CD4-positive, alpha-beta T cell treated with Interleukin-17A for 4 hours (primary cell): ENCODE measurements around the gene ROCK2.
"Not testable (repeated sequence)": the region's sequence is repeated elsewhere in the genome, so short reads cannot be mapped to it uniquely, and the experiment has no call there.

ENCODE experiments used
- DNase-seq: peaks from one replicate; pipeline ENCODE4 v3.0.0-alpha.2; 2020; ENCODE audit warnings: mixed read lengths

ROCK2 gene

DNA sequence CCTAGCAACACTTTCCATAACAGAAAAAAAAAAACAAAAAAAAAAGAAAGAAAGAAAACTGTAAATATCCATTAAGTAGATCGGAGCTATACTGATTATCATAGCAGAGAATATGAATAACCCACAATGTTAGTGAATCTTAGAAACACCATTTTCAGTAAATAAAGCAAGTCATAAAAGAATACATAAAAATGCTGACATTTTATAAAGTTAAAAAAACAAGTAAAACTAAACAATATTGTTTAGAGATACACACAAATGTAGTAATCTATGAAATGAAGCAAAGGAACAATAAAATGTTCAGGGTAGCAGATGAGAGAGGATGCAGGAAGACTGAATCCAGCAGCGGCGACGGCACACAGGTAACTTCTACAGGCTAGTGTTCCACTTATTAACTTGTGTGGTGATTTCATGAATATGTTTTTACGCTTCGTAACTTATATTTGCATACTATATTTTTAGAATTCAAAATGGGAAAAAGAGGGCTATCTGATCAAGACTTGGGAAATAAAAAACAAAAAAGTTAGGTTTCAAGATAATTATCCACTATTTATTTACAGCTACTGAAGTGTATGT is 4.8 kb downstream of the ROCK2 start:
- no peak for DNase-seq

DNA sequence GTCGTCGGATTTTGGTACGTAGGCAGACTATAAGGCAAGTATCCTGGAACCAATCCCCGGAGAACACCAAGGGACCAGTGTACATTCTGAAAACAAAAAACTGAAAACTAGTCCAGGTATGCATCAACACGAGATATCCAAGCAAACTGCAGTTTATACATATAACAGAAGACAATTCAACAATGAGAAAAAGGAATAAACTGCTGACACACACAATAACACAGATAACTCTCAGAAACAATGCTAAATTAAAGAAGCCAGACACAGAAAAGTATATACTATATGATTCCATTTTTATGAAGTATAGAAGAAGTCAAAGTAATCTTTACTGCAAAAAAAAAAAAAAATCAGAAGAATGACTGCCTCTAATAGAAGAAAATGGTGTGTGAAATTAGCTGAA is 5.9 kb downstream of the ROCK2 start:
- DNase-seq, result no peak

DNA sequence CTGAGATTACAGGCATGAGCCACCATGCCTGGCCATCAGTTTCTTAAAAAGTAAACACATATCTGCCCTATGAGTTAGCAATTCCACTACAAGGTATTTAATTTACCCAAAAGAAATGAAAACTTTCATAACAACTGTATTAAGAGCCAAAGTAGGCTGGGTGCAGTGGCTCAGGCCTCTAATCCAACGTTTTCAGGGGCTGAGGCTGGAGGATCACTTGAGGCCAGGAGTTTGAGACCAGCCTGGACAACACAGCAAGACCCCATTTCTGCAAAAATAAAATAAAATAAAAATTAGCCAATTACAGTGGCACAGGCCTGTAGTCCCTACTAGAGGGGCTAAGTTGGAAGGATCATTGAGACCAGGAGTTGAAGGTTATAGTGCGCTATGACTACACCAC is 6.5 kb downstream of the ROCK2 start:
- no peak for DNase-seq

DNA sequence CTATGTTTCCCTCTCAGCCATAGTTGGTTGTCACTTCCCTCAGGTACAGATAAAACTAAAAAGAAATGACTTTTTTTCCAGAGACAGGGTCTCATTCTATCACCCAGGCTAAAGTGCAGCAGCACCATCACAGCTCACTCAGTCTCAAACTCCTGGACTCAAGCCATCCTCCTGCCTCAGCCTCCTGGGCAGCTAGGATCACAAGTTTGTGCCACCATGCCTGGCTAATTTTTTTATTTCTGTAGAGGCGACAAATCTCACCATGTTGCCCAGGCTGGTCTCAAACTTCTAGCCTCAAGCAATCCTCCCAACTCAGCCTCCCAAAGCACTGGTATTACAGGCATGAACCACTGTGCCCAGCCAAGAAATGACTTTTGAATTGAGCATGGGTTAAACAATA is 8.2 kb downstream of the ROCK2 start:
- no peak for DNase-seq

DNA sequence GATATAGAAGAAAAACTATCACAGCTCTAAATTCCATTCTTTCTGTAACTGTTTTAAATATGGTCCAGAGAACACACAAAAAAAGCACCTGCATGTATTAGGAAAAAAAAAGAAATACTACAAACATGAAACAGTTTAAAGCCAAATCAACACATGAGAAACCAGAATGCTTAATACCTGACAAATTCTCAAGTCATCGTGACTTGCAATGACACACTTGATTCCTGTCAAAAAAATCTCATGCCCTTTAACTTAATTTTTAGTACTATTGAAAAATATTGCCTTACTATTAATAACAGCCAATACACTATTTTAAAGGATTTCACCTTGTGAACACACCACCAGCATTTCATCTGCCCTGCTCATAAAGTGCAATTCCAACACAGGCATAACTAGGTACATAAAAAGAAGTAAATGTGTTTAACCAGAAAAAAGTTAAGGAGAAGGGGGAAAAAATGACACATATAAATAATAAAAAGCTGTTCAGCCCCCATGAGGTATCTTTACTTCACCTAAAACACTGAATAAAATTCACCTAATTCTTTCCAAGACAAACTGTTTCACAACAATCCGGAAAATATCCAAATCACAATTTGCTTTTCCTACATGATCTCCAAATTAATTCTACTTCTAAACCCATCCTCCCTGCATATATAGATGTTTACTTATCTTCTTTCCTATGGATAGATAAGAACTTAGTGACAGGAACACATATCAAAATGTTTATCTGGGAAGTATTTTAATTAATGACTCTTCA is 10.8 kb downstream of the ROCK2 start:
- DNase-seq, result no peak

DNA sequence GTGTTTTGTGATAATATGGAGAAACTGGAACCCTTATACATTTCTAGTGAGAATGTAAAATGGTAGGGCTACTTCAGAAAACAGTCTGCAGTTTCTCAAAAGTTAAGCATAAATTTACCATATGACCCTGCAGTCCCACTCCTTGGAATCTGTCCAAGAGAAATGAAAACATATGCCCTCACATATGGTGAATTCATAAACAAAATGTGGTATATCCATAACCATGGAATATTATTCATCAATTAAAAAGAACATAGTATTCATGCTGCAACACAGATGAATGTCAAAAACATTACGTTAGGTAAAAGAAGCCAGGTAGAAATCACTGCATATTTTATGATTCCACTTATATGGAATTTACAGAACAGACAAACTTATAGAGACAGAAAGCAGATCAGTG is 11.8 kb downstream of the ROCK2 start:
- DNase-seq, result no peak

DNA sequence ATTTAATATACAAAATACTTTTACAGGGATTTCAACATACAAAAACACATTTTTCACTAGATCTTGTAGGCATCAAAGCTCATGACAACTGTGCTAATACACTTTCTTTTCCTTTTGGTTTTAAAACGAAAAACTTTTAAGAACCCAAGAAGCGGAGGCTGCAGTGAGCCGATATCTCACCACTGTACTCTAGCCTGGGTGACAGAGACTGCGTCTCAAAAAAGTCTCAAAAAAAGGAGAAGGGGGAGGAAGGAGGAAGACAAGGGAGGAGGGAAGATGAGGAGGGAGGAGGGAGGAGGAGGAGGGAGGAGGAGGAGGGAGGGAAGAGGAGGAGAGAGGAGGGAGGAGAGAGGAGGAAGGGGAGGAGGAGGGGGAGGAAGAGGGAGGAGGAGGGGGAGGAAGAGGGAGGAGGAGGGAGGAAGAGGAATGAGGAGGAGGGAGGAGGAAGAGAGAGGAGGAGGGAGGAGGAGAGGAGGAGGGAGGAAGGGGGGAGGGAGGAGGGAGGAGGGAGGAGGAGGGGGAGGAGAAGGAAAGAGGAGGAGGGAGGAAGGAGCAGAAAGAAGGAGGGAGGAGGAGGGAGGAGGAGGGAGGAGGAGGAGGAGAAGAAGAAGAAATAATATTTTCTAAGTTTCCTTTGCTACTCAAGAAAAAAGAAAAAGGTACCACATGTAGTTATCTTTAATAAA is 13.8 kb downstream of the ROCK2 start:
- no peak for DNase-seq

DNA sequence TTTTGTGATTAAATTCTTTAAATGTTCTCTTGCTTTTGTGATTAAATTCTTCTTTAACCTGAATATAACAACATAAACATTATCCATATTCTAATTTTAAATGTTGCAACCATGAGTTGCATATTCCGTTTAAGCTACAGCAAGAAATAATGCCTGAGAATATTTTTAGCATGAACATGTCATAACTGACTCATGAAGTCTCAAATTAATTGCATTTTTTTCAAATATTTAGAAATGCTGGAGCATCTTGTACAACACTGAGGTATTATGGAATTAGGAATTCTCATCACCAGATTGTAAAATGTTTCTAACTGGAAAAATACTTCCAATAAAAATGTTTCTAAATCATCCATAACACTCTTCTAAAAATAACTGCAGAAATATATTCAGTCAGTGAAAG is 14.7 kb downstream of the ROCK2 start:
- no peak for DNase-seq

DNA sequence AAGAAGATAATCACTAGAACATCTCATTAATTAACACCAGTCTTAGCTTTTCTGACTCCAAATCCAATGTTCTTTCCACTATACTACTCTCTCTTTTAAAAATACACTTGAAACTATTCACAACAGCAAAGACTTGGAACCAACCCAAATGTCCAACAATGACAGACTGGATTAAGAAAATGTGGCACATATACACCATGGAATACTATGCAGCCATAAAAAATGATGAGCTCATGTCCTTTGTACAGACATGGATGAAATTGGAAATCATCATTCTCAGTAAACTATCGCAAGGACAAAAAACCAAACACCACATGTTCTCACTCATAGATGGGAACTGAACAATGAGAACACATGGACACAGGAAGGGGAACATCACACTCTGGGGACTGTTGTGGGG is 15.9 kb downstream of the ROCK2 start:
- DNase-seq, result not testable (repeated sequence)

GRCh38 chr2:11327871-11328270 is 16.6 kb downstream of the ROCK2 start:
- DNase-seq, result no peak

DNA sequence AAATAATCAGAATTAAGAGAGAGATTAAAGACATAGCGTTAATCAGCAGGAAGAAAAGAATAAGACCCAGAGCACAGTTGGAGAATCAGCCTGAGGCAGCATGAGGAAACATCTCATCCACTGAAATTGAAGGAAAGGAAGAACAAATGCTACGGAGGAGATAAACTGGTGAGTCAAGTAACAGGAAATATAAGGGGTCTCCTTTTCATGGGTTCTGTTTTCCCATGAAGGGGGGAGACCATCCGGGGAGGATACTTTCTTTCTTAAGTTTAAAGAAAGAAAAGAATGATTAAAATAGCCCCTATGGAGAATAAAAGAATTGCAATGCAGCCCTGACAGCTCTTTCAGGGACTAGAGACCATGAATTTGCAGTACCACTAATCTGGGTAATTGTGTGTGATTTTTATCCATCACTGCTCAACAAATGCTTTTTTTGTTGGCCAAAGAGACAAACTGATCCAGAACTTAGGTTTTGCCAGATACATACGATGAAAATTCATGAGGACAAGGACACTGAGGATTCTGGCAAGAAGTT is 17.7 kb downstream of the ROCK2 start:
- DNase-seq, result no peak

- no peak for DNase-seq
Observed at GRCh38 chr2:11325961-11326676, 18.3 kb downstream of the ROCK2 start.

DNA sequence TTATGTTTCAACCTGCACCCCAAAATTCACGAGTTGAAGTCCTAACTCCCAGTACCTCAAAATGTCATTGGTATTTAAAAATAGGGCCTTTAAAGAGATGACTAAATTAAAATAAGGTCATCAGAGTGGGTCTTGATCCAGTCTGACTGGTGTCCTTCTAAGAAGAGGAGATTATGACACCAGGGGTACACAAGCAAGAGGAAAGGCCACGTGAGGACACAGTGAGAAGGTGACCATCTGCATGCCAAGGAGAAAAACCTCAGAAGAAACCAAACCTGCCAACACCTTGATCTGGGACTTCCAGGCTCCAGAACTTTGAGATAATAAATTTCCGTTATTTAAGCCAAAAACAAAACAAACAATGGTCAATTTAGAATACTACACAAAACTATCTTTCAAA is 22.6 kb downstream of the ROCK2 start:
- DNase-seq, result no peak

DNA sequence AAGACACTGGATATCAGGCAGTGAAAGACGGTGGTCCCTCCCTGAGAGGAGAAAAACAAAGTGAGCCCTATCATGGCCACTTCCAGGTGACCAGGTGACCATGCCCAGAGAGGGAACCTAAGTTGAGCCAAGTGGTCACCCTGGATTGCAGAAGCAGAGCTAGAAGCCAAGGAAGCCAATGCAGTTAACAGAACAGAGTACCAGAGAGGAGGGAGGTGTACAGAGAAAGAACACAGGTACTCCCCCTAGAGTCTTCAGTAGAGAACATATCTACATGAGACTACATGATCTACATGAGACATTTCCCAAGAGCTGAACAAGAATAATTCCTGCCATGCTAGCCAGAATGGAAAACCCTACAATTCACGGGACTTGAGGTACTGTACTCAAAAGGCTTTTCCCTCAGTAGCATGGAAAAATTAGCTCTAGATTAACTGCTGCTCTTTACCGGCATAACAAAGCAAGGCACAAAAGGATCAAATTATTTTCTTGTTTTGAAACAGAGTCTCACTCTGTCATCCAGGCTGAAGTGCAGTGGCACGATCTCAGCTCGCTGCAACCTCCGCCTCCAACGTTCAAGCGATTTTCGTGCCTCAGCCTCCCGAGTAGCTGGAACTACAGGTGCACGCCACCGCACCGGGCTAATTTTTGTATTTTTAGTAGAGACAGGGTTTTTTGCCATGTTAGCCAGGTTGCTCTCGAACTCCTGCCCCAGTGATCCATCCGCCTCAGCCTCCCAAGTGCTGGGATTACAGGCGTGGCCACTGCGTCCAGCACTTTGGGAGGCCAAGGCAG is 23.5 kb downstream of the ROCK2 start:
- no peak for DNase-seq

GRCh38 chr2:11319939-11320338 is 24.5 kb downstream of the ROCK2 start:
- no peak for DNase-seq

- DNase-seq, result no peak
Observed at GRCh38 chr2:11315074-11315705, 29.2 kb downstream of the ROCK2 start.

GRCh38 chr2:11314487-11314886 is 29.9 kb downstream of the ROCK2 start:
- no peak for DNase-seq

- no peak for DNase-seq
Observed at GRCh38 chr2:11312770-11313471, 31.5 kb downstream of the ROCK2 start.

DNA sequence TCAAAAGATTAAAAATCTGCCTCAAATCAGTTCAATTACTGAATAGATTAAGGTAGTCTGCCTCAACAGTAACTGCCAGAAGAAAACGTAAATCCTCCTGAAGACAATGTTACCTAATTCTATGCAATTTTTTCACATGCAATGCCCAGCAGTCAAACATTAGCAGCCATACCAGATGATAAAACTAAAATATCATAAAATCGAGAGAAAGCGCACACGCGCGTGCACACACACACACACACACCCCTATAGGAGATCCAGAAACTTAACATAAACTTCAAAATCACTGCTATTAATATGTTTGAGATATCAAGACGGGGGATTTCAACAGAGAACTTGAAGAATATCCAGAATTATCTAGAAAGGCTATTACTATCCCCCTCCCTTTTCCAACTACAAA is 32.9 kb downstream of the ROCK2 start:
- DNase-seq, result no peak

DNA sequence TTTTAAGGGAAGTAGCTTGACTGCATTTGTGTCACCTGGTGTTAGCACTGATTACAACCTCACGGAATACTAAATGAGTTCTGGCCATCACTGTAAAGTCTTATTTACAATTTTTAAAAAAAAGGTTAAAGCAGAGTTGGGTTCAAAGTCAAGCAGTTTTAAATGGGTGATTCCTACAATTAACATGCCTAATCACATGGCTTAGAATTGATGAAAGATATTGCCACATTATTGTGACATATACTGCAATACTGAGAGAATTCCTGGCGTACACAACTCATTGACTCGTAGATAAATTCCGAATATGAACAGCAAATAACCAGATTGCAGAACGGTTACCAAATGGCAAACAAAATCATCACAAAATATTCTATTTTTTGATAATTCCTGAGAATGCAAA is 34.2 kb downstream of the ROCK2 start:
- DNase-seq, result no peak

DNA sequence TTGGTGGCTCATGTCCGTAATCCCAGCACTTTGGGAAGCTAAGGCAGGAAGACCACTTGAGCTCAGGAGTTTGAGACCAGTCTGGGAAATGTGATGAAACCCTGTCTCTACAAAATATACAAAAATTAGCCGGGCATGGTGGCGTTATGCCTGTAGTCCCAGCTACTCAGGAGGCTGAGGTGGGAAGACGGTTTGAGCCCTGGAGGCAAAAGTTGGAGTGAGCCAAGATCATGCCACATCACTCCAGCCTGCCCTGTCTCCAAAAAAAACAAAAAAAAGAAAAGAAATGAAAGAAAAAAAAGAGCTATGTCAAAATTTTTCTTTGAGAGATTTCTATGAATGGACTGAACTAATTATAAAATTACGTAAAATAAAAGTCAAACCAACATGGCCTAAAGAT is 34.7 kb downstream of the ROCK2 start:
- no peak for DNase-seq
